HCT116 (cell line): ENCODE data around the gene ITPR1. TPM values are rescaled to one million over a fixed set of nuclear protein-coding genes. Genes with fewer than 3 reads are reported as not detected.

Experiments
- ATAC-seq: fragments of 200-7000 bp; cut with Tn5 transposase; 2 replicates; pipeline ENCODE4 v1.9.1; 2020; ENCODE audit warnings: mild to moderate bottlenecking, moderate library complexity
- BruUV-seq: library from RNA; stranded (reverse); fragments of 400-500 nt; replicated peaks from 2 replicates; lab custom pipeline; 2021; lab: Mats Ljungman, UMichigan
- CTCF ChIA-PET: fragments of 300-600 bp; sonication (Branson Sonifier 250); formaldehyde crosslinking; loops from one replicate; lab custom pipeline; 2021; ENCODE audit warnings: antibody characterized with exemption; lab: Charles Lee
- POLR2A ChIA-PET: fragments of 300-600, 350-600 bp; sonication (Branson Sonifier 250); formaldehyde crosslinking; loops from one replicate; lab custom pipeline; 2021; ENCODE audit warnings: antibody characterized with exemption; lab: Charles Lee
- RAD21 ChIA-PET, 2 experiments: fragments of 300-600 bp; sonication (Branson Sonifier 250); formaldehyde crosslinking; loops; one replicate each; lab custom pipeline; 2023; ENCODE audit warnings: low total read pairs in 2 of 2; ENCODE audit not compliant: uncharacterized antibody in 2 of 2, unreplicated experiment in 2 of 2, low non-redundant PET in 1 of 2; lab: Charles Lee
- DNase-seq: peaks from one replicate; pipeline ENCODE4 v3.0.0-alpha.2; 2010; ENCODE audit warnings: low read depth, low spot score
- H2AFZ ChIP-seq: fragments of 200-600 bp; shearing (Covaris generic), sonication (generic); 2 replicates; pipeline ENCODE4 v1.6.1; 2017; ENCODE audit warnings: low read depth, mixed run types, mixed read lengths, antibody characterized with exemption, low read length; ENCODE audit not compliant: poor library complexity, severe bottlenecking
- H3K27ac ChIP-seq: 2 replicates; pipeline ENCODE4 v1.5.1; 2012; ENCODE audit warnings: low read depth, low read length
- H3K27me3 ChIP-seq: fragments of 200-600 bp; sonication (generic); 2 replicates; pipeline ENCODE4 v1.6.1; 2016; ENCODE audit warnings: mixed run types, low read length, mixed read lengths; ENCODE audit not compliant: insufficient read depth
- H3K36me3 ChIP-seq, 2 experiments: fragments of 200-500 bp in 1 of 2; fragments of 200-600 bp in 1 of 2; sonication (Bioruptor generic) in 1 of 2; sonication (generic) in 1 of 2; 2 replicates each; pipeline versions ENCODE4 v1.5.1 to v1.6.1; 2014 to 2016; ENCODE audit warnings: low read length in 2 of 2, inconsistent platforms in 1 of 2, mixed read lengths in 1 of 2, mixed run types in 1 of 2; ENCODE audit not compliant: insufficient read depth in 2 of 2, control insufficient read depth in 1 of 2
- H3K4me1 ChIP-seq, 2 experiments: fragments of 200-600 bp in 1 of 2; sonication (generic) in 1 of 2; 2 replicates each; pipeline versions ENCODE4 v1.5.1 to v1.6.1; 2012 to 2017; ENCODE audit warnings: low read length in 2 of 2, inconsistent platforms in 1 of 2, mild to moderate bottlenecking in 1 of 2, mixed read lengths in 1 of 2, mixed run types in 1 of 2, moderate library complexity in 1 of 2; ENCODE audit not compliant: insufficient read depth in 2 of 2, control insufficient read depth in 1 of 2
- H3K4me2 ChIP-seq: fragments of 200-600 bp; sonication (generic); 2 replicates; pipeline ENCODE4 v1.6.1; 2017; ENCODE audit warnings: mixed run types, low read length, mixed read lengths
- H3K4me3 ChIP-seq, 2 experiments: fragments of 200-600 bp in 1 of 2; sonication (generic) in 1 of 2; replicated peaks in 1 of 2; 2 replicates each; pipeline ENCODE4 v1.5.1; 2011 to 2016; ENCODE audit warnings: low read length in 2 of 2, control low read depth in 1 of 2, low read depth in 1 of 2, mild to moderate bottlenecking in 1 of 2, mixed read lengths in 1 of 2, mixed run types in 1 of 2
- H3K79me2 ChIP-seq: fragments of 200-600 bp; sonication (generic); 2 replicates; pipeline ENCODE4 v1.6.1; 2017; ENCODE audit warnings: mild to moderate bottlenecking, mixed run types, low read length, moderate library complexity, mixed read lengths; ENCODE audit not compliant: insufficient read depth
- H3K9ac ChIP-seq: fragments of 200-600 bp; sonication (generic); 2 replicates; pipeline ENCODE4 v1.6.1; 2016; ENCODE audit warnings: low read length, mixed read lengths
- H3K9me2 ChIP-seq: fragments of 200-600 bp; sonication (generic), shearing (Covaris generic); 2 replicates; pipeline ENCODE4 v1.6.1; 2017; ENCODE audit warnings: mixed run types, mild to moderate bottlenecking, moderate library complexity; ENCODE audit not compliant: insufficient read depth
- H3K9me3 ChIP-seq, 2 experiments: fragments of 200-500 bp in 1 of 2; fragments of 200-600 bp in 1 of 2; sonication (Bioruptor generic) in 1 of 2; sonication (generic) in 1 of 2; 2 replicates each; pipeline ENCODE4 v1.6.1; 2014 to 2017; ENCODE audit warnings: low read length in 2 of 2, mixed read lengths in 2 of 2, inconsistent platforms in 1 of 2, low read depth in 1 of 2, mild to moderate bottlenecking in 1 of 2, mixed run types in 1 of 2, moderate library complexity in 1 of 2; ENCODE audit not compliant: control insufficient read depth in 1 of 2, insufficient read depth in 1 of 2
- H4K20me1 ChIP-seq: fragments of 200-600 bp; sonication (generic), shearing (Covaris generic); 2 replicates; pipeline ENCODE4 v1.6.1; 2017; ENCODE audit warnings: mixed run types, mild to moderate bottlenecking, moderate library complexity; ENCODE audit not compliant: insufficient read depth
- EZH2 ChIP-seq: fragments of 200-600 bp; sonication (generic); IDR thresholded peaks from 2 replicates; pipeline ENCODE4 v1.6.1; 2017; ENCODE audit warnings: antibody characterized with exemption, mixed run types
- EZH2phosphoT487 ChIP-seq: fragments of 200-600 bp; IDR thresholded peaks from 2 replicates; pipeline ENCODE4 v1.6.1; 2018; ENCODE audit warnings: antibody characterized with exemption, borderline replicate concordance
- FOSL1 ChIP-seq: IDR thresholded peaks from 2 replicates; pipeline ENCODE4 v1.6.1; 2012; ENCODE audit warnings: low read depth
- POLR2A ChIP-seq: IDR thresholded peaks from 2 replicates; pipeline ENCODE4 v1.7.0; 2011; ENCODE audit warnings: borderline replicate concordance; ENCODE audit not compliant: insufficient read depth, insufficient read length; ENCODE audit errors: extremely low read depth
- RAD21 ChIP-seq: IDR thresholded peaks from 2 replicates; pipeline ENCODE4 v1.6.1; 2012; ENCODE audit warnings: low read depth, mild to moderate bottlenecking
- ZNF274 ChIP-seq: fragments of 200-500 bp; sonication (Bioruptor generic); IDR thresholded peaks from 2 replicates; pipeline ENCODE4 v1.6.1; 2014; ENCODE audit warnings: mild to moderate bottlenecking, low read depth, low read length, inconsistent platforms
- intact Hi-C: fragments of 100-400 bp; cut with micrococcal nuclease; formaldehyde crosslinking; loops from 2 replicates; pipeline ENCODE4 v1.10.0; 2022
- total RNA-seq: library from RNA; stranded (reverse); gene quantifications from one replicate; pipeline ENCODE4 v1.2.1, GENCODE V29; 2021; ENCODE audit not compliant: unreplicated experiment
- TF ChIP-seq, protein P1 (sequence below): IDR thresholded peaks from 2 replicates; pipeline ENCODE4 v1.6.1; 2011; ENCODE audit warnings: mild to moderate bottlenecking, low read length, moderate library complexity; ENCODE audit not compliant: insufficient replicate concordance; ENCODE audit errors: extremely low read depth

Gene ITPR1
- total RNA-seq, 1 experiment from 2014 or later: 9.2 TPM

DNA sequence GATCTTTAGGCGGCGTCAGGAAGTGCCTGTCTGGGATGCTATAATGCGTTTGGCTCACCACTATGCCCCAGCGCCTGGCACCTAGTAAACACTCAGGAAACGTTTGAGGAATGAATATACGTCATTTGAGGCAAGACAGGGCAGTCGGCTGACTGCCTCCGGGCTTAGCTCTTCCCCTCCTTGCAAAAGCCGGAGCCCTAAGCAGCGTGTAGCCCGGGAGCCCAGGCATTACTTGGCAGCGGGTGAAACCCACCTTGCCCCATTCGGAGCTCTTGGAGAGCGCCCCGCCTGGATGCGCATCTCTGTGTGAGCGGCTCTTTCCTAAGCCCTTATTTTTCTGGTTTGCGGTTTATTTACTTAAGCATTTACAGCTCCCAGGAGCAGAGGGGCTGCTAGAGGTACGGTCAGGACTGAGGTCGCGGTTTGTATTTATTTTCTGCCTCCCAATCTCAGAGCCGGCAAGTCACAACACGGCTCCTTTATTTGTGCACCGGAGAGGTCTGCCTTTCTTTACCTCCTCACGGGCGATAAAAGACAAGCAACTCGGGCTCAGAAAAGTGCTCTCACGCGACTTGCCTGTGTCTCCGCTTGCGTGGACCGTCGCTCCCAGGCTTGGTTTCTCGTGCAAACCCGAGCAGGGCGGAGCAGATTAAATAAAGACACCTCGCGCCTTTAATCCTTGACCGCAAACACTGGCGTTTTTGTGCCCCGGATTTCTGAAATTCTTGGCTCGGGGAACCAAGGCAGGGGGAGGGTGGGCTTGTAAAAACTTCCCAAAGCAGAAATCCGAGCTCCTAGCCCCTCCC, 737 bp upstream of the ITPR1 start:
- H3K4me2 ChIP-seq: peak overlapping the region; percentile 91
- peak overlapping the region; percentile 98 for H2AFZ ChIP-seq
- H3K27me3 ChIP-seq: peaks cover 46% of the 10 kb centered on the region
- peaks cover 2 to 19% of the 10 kb centered on the region in 2 experiments; a peak in 2 of 4 replicates for H3K4me1 ChIP-seq
- H3K9ac ChIP-seq: peak overlapping the region; percentile 42
- H3K79me2 ChIP-seq: no peaks in the 10 kb centered on the region
- intact Hi-C loops: loop anchor here (2.0 kb wide), 1 partner anchor 26 kb away; the partner anchor contains the start of gene SUMF1
- peak overlapping the region; percentile 58 to 61 for H3K4me3 ChIP-seq
- ATAC-seq (peak; percentile 44), DNase-seq (no peak)
- POLR2A ChIA-PET: interaction anchor here (0.6 to 2.4 kb wide), 13 partner anchors 10 to 142 kb away, joined by 3 to 13 read pairs (median 5); partner anchors contain the start of gene SUMF1
- TF ChIP-seq, protein P1, sequence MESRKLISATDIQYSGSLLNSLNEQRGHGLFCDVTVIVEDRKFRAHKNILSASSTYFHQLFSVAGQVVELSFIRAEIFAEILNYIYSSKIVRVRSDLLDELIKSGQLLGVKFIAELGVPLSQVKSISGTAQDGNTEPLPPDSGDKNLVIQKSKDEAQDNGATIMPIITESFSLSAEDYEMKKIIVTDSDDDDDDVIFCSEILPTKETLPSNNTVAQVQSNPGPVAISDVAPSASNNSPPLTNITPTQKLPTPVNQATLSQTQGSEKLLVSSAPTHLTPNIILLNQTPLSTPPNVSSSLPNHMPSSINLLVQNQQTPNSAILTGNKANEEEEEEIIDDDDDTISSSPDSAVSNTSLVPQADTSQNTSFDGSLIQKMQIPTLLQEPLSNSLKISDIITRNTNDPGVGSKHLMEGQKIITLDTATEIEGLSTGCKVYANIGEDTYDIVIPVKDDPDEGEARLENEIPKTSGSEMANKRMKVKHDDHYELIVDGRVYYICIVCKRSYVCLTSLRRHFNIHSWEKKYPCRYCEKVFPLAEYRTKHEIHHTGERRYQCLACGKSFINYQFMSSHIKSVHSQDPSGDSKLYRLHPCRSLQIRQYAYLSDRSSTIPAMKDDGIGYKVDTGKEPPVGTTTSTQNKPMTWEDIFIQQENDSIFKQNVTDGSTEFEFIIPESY: no peak
- no peak for TF ChIP-seq POLR2A
- no peak for TF ChIP-seq FOSL1
- TF ChIP-seq RAD21: no peak
- TF ChIP-seq ZNF274: no peak
- peak; percentile 82; the same call in 1 of the 2 replicates for TF ChIP-seq EZH2phosphoT487
- TF ChIP-seq EZH2: peak; percentile 94; the same call in 1 of the 2 replicates
- H3K9me3 ChIP-seq: no peaks in the 10 kb centered on the region
- no peaks in the 10 kb centered on the region for H4K20me1 ChIP-seq
- H3K36me3 ChIP-seq: no peaks in the 10 kb centered on the region
- CTCF ChIA-PET: no interaction called here
- H3K27ac ChIP-seq: peak overlapping the region; percentile 16; the same call in 1 of the 2 replicates
- no TSS peak for BruUV-seq
- no peaks in the 10 kb centered on the region for H3K9me2 ChIP-seq
- RAD21 ChIA-PET: interaction anchor here in 1 of 2 experiments (1.3 kb wide), 1 partner anchor 25 kb away, joined by 3 read pairs; the partner anchor contains the start of gene SUMF1
